ENCODE measurements around the gene NCKAP5L.

Gene NCKAP5L

DNA sequence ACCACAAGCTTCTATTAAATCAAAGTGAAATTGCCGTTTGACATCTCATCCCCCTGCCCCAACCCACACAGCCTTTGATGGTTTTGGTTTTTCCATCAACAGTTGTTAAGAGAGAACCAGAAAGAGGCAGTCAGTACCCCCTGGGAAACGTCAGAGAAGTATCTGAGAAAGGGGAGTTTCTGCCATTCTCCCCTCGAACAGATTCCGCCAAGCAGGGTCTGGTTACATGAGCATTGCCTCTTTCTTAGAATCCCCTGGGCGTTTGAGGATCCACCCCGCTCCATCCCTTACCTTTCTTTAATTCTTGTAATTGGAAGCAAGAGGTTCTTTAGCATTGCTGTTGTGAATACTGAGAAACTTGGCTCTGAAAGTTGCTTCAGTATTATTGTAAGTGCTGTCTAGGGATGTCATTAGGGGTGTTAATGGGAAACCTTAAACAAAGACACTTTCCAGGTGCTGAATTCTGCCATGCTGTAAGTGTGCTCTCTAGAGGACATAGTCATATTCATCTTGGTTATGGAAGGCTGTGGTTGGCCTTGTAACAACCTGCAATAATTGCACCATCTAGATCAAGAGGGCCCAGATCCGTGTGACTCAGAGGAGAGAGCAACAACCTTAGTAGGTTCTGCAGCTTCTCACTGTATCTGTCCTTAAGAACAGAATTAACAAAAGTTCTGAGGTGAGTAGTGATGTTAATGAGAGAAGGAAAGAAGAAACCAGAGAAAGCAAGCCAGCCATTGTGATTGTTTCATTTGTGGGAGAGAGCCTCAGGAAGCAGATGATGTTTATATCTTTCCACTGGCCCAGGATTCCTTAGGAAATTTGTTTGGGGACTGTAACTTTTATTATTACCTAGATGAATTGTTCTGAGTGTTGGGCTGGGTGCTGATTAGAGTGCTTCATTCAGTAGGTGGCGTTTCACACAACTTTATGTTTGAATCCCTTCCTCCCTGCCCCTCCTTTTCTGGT lies 77.9 kb downstream of the NCKAP5L start:
- in situ Hi-C loops (cut with MboI; ENCODE audit: low pct_unique_long_range_greater_than_20kb, low sequenced_read_pairs, unreplicated experiment): no loop called here
- TF ChIP-seq, protein P1, sequence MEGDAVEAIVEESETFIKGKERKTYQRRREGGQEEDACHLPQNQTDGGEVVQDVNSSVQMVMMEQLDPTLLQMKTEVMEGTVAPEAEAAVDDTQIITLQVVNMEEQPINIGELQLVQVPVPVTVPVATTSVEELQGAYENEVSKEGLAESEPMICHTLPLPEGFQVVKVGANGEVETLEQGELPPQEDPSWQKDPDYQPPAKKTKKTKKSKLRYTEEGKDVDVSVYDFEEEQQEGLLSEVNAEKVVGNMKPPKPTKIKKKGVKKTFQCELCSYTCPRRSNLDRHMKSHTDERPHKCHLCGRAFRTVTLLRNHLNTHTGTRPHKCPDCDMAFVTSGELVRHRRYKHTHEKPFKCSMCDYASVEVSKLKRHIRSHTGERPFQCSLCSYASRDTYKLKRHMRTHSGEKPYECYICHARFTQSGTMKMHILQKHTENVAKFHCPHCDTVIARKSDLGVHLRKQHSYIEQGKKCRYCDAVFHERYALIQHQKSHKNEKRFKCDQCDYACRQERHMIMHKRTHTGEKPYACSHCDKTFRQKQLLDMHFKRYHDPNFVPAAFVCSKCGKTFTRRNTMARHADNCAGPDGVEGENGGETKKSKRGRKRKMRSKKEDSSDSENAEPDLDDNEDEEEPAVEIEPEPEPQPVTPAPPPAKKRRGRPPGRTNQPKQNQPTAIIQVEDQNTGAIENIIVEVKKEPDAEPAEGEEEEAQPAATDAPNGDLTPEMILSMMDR (IDR thresholded peaks at IDR 0.05; ENCODE audit: extremely low read depth, insufficient read depth, missing control alignments): no peak
- no peak for DNase-seq (ENCODE audit: low spot score)

DNA sequence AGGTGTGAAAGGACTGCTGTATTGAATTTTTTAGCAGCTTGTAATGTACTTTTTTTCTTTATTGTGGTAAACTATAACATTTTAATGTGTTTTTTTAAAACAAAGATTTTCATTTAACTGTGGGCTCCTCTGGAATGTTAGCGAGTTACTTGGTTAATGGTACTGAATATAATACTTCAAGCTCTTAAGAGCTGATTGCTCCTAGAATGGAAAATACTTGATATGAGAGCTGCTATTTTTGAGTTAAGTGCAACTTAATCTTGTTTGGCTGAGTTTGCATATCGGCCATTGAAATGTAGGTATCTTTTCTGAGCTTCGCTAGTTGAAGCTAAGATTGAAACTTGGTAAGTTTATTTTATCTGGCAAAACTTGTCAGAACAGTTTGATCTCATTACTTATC lies 79.4 kb downstream of the NCKAP5L start:
- in situ Hi-C loops (cut with MboI; ENCODE audit: low pct_unique_long_range_greater_than_20kb, low sequenced_read_pairs, unreplicated experiment): no loop called here

DNA sequence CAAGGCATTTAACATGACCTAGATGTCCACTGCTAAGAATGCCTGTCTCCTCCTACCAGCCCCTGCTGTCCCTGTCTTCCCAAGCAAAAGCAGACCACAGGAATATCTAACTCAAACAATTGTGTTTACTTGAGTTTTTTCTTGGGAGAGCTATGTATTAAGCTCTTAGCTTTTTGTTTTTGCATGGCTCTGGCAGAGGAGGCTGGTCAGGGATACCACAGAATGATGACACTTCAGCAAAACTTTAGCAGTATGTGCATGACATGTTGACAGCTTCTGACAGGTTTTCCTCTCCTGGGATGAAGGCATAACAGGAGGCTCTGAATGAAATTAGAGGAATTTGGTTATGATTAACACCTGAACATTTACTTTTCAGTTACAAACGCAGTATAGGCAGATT lies 79.9 kb downstream of the NCKAP5L start:
- TF ChIP-seq, protein P1 (IDR thresholded peaks at IDR 0.05; ENCODE audit: extremely low read depth, insufficient read depth, missing control alignments): no peak
- DNase-seq (ENCODE audit: low spot score): no peak
- in situ Hi-C loops (cut with MboI; ENCODE audit: low pct_unique_long_range_greater_than_20kb, low sequenced_read_pairs, unreplicated experiment): no loop called here

More for the DNA sequence above, 79.4 kb downstream of the NCKAP5L start:
- TF ChIP-seq, protein P1 (IDR thresholded peaks at IDR 0.05; ENCODE audit: extremely low read depth, insufficient read depth, missing control alignments): no peak
- DNase-seq (ENCODE audit: low spot score): no peak

DNA sequence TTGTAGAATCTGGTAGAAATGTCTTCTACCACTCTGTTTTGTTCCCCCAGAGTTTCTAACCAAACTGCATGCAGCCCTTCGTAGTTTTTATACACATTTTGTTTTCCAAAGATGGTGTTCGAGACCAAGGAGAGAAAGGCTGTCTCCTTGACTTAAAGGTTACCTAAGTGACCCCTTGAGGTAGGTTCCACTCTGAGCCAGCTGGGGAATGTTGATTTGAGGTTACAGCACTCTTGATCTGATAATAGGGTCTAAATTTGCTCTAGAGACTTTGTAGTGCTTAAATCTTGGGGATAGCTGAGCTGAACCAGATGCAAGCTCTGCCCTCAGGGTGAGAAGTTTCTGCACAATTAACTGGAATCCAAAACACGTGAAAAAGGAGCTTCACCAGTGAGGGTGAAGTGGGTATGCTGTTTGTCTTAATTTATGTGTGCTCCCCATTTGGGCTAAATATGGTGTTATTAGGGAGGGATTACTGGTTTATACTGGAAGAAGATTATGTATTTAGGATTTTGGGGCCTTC lies 83.8 kb downstream of the NCKAP5L start:
- no peak for DNase-seq (ENCODE audit: low spot score)
- TF ChIP-seq, protein P1 (IDR thresholded peaks at IDR 0.05; ENCODE audit: extremely low read depth, insufficient read depth, missing control alignments): no peak
- in situ Hi-C loops (cut with MboI; ENCODE audit: low pct_unique_long_range_greater_than_20kb, low sequenced_read_pairs, unreplicated experiment): no loop called here

DNA sequence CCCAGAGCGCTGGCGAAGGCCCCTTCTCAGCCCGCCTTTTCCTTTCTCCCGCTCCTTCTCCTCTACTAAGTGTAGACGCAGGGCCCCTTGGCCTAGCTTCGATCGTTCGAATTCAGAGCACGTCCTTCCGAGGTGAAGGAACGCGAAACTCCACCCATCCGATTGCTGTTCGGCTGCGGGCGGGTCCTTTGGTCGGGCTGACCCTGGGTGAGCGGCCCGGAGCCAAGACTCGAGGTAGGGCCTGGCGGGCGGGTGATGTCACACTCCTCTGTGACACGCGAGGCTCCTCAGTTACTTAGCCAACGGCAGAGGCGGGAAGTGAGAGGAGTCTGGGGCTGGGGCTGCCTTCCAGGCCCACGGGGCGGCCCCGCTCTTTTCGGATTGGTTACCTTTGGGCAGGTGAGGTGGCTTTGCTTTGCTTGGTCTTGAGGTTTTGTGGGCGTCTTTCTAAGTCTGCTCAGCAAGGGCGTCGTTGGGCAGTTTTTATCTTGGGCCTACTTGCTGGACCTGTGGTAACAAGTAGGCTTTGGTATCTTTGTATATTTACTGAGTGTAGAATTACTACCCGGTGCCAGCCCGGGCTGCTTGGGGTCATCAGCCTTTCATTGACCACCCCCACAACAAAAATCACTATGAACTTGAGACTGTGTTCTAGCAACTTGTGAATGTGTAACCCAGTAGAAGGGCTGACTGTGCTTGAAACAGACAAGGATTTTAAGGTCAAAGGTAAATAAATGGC lies 86.2 kb downstream of the NCKAP5L start:
- in situ Hi-C loops (cut with MboI; ENCODE audit: low pct_unique_long_range_greater_than_20kb, low sequenced_read_pairs, unreplicated experiment): no loop called here
- TF ChIP-seq, protein P1 (IDR thresholded peaks at IDR 0.05; ENCODE audit: extremely low read depth, insufficient read depth, missing control alignments): no peak
- DNase-seq (ENCODE audit: low spot score): peak; percentile 62
